Measurements from ENCODE around the gene SPATA31C1.
"Not testable (repeated sequence)": the region's sequence is repeated elsewhere in the genome, so short reads cannot be mapped to it uniquely, and the experiment has no call there.

The SPATA31C1 gene

DNA sequence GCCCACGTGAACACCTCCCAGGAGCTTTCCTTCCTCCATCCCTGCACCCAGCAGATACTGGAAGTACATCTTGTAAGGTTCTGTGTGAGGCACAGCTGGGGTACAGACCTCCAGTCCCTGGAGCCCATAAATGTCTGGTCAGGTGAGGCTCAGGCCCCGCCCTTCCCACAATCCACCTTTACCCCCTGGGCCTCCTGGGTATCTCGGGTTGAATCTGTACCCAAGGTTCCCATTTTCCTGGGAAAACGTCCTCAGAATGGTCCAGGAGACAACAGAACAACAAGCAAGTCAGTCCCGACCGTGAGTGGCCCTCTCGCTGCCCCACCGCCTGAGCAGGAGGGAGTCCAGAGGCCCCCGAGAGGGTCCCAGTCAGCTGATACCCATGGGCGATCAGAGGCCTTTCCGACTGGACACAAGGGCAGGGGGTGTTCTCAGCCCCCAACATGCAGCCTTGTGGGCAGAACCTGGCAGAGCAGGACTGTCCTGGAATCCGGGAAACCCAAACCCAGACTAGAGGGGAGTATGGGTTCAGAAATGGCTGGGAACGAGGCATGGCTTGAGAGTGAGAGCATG, 30.7 kb upstream of the SPATA31C1 start:
- DNase-seq (ENCODE audit: low read depth): no peak

DNA sequence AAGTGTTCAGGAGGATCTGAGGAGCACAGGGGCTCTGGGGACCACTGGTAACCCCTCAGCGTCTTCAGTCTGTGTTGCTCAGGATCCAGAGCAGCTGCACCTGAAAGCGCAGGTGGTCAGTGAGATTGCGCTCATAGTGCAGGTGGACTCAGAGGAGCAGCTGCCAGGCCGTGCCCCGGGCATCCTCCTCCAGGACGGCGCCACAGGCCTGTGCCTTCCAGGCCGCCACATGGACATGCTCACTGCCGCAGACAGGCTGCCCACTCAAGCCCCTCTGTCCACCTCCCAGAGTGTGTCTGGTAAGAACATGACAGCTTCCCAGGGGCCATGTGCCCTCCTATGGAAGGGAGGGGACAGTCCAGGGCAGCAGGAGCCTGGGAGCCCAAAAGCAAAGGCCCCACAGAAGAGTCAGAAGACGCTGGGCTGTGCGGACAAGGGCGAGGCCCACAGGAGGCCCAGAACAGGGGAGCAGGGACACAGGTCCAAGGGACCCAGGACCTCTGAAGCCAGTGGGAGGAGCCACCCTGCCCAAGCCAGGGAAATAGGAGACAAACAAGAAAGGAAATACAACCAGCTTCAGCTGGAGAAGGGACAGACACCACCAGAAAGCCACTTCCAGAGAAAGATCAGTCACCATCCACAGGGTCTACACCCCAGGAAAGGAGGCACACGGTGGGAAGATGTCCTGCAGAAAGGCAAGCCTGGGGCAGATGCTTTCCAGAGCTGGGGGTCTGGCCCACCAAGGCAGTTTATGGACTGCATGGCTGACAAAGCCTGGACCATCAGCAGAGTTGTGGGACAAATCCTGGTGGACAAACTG, 29.9 kb upstream of the SPATA31C1 start:
- DNase-seq (ENCODE audit: low read depth): no peak

DNA sequence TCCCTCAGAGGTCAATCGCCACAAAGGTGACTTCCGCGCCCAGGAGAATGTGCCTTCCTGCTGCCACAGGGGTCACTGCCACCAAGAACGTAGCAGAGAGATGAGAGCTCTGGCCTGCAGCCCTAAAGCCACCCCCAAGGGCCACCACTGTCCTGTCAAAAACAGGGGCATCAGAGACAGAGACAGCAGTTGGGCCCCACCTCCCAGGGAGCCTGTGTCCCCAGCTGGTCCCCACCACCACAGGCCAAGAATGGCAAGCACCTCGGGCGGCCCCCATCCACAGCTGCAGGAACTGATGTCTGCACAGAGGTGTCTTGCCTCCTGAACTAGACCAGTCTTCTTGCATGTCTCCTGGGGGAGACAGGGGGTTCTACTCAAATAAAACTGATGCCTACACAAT, 29.3 kb upstream of the SPATA31C1 start:
- DNase-seq (ENCODE audit: low read depth): no peak

DNA sequence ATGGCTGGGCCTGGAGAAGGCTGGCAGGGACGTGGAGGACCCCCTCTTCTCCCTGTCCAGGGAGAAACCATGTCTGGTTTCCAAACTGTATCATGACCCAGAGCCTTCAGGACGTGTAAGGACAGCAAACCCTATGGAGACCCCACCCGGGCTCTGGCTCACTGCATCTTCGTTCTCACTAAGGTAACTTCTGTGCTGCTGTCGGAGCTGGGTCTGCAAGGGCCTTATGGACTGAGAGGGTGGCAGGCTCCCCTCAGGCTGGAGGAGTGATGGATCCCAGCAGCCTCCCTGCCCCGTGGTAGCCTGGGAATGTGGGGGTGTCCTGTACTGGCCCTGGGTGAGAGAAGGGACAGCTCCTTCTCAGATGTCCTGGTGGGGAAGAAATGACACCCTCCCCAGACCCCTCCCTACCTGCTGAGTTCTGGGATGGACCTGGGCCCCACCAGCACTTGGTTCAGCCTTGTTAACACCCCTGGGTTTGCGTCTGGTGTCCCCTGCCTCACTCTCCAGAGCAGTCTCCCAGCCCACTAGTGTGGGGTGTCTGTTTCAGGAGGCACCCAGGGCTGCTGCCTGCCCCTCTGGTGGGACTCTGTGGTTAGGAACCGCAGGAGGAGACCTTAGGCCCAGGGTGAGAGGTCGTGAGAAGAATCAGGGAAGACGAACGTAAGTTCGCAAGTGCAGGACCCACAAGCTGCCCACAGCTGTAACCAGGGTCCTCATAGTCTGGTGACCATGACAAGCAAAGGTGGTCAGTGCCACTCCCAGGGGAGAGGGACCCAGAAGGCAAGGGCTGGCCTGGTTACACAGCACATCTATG, 28.5 kb upstream of the SPATA31C1 start:
- no peak for DNase-seq (ENCODE audit: low read depth)

DNA sequence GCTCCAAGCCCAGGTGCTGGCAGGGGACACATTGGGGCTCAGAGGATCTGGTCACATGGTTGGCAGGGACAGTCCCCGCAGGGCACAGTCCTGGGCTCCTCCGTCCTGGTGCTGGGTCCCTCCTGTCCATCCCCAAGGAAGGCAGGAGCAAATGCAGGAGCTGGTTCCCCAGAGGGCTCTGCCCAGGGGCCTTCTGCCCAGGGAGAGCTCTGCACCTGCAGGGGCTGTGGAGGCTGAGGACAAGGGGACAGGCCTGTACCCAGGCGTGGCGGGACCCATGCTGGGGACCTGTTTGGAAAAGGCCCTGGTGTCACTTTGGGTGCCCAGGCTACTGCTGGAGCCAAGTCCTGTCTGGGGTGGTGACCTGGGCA, 27.9 kb upstream of the SPATA31C1 start:
- no peak for DNase-seq (ENCODE audit: low read depth)

DNA sequence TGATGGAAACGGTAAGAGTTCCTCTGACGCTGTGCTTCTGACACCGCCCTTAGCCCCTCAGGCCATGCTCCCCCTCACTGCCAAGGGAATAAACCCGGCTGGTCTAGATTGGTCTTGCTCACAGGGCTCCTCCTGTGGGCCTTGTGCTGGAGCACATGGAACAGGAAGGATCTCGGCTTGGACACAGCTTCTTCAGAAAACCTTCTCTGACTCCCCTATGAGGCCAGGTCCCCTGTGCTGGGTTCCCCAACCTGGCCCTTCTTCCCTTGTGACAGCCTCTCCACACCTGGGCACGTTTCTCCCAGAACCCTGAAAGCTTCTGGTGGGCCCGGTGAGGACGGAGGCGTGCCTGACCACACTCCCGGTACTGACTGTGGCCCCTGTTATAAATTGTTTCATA, 26.9 kb upstream of the SPATA31C1 start:
- DNase-seq (ENCODE audit: low read depth): no peak

DNA sequence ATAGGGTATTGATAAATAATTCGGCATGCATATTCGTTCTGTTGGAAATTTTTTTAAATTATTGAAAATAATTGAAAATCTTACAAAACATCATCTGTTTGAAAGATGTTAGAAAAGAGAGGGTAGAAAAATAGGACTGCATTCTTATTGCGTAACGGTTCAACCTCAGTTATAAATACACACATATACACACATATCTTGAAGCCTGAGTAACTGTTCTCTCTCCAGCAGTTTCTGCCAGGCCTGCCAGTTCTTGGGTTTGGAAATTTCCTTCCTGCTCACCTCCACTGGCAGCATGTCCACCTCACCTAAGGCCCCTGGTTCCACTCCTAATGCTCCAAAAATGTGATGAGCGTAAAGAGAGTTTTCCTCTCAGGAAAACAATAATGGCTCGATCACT, 26.0 kb upstream of the SPATA31C1 start:
- DNase-seq (ENCODE audit: low read depth): peak; percentile 71

DNA sequence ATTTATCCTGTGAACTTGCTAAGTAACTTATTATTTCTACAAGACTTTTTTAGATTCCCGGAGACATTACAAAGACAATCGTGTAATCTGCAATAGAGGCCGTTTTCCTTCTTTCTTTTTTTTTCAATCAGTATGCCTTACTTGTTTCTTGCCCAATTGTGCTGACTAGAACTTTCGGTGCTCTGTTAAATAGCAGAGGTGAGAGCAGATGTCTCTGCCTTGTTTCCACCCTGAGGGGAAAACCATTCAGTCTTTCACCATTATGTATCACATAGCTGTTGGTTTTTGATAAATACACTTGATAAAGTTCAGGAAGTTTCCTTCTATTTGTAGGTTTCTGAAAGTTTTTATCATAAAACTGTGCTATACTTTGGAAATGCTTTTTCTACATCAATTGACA, 24.8 kb upstream of the SPATA31C1 start:
- DNase-seq (ENCODE audit: low read depth): no peak

DNA sequence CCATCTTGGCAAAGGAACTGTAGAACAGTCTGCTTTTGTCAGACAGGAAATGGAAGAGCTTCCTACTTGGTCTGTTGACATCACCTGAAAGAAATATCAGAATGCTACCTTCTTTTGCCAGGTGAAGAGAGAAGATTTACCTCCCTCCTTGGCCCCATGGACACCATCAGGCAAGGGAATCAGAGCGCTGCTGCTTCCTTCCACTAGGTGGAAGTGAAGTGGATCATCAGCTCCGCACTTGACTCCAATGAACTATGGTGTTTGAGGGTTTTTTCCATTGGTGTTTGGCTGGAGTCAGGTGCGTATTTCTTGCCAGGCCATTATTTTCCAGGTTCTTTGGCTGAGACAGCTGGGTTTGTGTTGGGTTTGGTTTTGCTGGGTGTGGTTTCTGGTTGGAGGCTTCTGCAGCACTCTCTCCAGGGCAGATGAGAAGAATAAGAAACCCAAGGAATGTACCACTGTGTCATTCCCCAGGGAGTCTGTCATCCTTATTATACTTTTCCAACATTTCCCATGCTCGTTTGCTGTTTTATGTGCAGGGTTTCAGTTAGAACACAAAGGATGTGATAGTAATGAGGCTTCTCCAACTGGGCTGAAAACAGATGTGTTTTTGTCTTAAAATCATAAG, 22.6 kb upstream of the SPATA31C1 start:
- DNase-seq (ENCODE audit: low read depth): no peak

DNA sequence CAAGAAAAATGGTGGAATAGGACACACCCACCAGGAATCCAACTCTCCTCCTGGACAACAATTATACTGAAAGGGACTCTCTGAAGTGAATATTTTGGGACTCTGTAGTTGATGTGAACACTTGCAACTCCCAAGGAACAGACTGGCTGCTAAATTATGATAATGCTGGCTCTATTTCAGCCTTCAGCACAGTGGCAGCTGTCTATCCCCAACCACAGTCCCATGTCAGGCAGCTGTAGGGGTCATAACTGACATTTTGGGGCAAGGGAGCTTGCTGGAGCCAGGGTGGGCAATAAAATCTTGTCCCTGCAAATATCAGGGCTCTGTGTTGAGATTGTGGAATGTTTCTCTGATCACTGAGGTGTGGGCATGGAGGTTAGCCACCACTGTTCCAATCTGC, 20.9 kb upstream of the SPATA31C1 start:
- DNase-seq (ENCODE audit: low read depth): no peak

DNA sequence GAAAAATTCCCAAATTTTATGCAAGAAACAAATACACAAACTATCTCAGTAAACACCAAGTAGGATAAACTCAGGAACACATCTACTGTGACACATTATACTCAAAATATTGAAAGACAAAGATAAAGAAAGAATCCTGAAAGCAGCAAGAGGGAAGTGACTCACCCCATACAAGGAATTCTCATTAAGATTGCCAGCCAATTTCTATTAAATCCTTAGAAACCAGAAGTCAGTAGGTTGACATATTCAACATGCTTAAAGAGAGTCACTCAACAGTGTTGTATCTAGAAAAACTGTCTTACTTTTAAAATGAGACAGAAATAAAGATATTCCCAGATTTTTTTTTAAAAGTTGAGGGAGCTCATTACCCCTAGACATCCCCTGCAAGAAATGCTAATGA, 19.6 kb upstream of the SPATA31C1 start:
- DNase-seq (ENCODE audit: low read depth): peak; percentile 47

DNA sequence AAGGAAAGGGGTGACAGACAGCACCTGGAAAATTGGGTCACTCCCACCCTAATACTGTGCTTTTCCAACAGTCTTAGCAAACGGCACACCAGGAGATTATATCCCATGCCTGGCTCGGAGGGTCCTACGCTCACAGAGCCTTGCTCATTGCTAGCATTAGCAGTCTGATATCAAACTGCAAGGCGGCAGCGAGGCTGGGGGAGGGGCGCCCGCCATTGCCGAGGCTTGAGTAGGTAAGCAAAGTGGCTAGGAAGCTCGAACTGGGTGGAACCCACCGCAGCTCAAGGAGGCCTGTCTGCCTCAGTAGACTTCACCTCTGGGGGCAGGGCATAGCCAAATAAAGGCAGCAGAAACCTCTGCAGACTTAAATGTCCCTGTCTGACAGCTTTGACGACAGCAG, 15.4 kb upstream of the SPATA31C1 start:
- DNase-seq (ENCODE audit: low read depth): not testable (repeated sequence)

DNA sequence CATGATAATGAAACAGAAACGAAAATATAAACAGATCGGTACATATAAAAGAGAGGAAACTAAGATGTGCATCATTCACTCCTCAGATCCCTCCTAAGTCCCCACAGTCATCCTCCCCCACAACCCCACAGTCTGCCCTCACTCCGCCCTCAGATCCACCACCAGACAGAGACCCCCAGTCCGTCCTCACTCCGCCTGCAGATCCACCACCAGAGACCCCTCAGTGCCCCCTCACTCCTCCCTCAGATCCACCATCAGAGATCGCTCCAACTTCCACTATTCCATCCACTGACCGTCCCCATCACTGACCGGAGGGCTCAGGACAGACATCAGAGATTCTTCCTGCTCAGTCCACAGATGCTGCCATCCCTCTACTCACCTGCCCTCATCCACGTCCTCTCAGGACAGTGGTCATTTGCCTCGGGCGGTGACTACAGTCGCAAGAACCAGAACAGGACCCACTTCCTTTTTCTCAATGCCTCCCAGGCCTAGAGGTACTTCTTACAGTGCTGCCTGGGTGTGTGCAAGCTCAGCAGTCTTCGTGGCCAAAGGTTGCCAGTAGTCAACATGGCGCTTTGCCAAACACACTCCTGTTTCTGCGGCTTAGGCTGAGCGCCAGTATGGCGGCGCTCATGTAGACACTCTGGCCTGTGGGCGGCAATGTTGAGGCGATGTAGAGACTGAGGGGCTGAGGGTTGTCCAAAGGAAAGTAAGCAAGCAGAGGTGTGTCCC, 8.3 kb upstream of the SPATA31C1 start:
- DNase-seq (ENCODE audit: low read depth): peak; percentile 21

DNA sequence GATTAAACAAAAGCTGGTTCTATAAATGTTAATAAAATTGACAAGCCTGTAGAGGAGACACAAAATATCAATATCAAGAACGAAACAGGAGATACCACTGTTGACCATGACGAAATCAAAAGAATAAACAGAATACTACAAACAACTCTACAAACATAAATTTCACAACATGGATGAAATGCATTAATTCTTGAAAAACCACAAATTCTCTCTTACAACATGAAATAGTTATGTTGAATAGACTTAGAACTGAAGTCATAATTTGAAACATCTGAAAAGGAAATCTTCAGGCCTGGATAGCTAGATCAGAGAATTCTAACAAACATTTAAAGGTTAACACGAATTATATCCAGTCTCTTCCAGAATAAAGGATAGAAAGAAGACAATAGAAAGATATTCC, 6.9 kb upstream of the SPATA31C1 start:
- peak; percentile 65 for DNase-seq (ENCODE audit: low read depth)

DNA sequence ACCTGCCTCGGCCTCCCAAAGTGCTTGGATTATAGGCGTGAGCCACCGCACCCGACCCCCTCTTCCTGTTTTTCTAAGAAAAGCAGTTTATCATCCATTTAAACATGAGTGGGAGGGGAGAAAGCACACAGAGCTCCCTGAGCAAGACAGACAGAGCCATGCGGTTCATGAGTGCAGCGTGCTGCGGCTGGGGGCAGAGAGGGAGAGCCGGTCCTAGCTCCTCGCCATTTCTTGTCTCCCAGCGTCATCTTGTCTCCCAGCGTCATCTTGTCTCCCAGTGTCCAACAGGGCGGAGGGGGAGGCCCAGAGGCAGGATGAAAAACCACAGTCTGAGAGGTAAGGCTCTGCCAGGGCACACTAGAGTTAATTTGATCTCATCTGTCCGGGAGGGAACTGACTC, 1.3 kb downstream of the SPATA31C1 start:
- not testable (repeated sequence) for DNase-seq (ENCODE audit: low read depth)

DNA sequence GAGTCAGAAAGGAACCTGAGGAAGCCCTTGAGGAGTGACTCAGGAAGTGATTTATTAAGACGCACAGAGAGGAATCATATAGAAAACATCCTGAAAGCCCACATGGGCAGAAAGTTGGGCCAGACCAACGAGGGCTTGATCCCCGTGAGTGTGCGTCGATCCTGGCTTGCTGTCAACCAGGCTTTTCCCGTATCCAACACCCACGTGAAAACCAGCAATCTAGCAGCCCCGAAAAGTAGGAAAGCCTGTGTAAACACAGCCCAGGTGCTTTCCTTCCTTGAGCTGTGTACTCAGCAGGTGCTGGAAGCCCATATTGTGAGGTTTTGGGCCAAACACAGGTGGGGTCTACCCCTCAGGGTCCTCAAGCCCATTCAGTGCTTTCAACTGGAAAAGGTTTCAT, 3.8 kb downstream of the SPATA31C1 start:
- DNase-seq (ENCODE audit: low read depth): peak; percentile 6

DNA sequence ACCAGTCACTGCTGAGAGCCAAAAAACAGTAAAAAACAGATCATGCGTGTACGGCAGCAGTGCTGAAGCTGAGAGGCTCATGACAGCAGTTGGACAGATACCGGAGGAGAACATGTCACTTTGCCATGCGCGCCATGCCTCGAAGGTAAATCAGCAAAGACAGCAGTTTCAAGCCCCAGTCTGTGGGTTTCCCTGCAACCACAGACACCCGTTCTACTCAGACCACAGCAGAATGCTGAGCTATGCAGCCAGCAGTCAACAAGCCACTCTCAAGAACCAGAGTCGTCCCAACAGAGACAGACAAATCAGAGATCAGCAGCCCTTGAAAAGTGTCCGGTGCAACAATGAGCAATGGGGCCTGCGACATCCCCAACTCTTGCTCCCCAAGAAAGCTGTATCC, 5.2 kb downstream of the SPATA31C1 start:
- not testable (repeated sequence) for DNase-seq (ENCODE audit: low read depth)

DNA sequence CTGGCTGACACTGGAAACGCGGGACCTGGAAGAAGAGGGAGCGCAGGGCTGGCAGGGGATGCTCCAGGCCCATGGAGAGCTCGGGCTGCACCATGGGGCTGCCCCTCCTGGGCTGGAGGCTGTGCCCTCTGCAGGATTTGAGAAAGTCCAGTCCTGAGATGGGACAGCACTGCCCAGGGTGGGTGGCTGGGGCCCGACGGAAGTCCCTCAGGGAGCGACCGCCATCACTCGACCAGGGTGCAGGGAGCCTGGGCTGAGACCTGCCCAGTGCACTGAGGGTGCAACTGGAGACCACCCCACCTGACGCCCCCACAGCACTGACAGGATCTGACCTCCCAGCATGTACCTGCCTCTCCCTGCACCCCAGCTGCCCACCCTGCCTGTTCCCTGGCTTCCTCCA, 7.1 kb downstream of the SPATA31C1 start:
- DNase-seq (ENCODE audit: low read depth): not testable (repeated sequence)

DNA sequence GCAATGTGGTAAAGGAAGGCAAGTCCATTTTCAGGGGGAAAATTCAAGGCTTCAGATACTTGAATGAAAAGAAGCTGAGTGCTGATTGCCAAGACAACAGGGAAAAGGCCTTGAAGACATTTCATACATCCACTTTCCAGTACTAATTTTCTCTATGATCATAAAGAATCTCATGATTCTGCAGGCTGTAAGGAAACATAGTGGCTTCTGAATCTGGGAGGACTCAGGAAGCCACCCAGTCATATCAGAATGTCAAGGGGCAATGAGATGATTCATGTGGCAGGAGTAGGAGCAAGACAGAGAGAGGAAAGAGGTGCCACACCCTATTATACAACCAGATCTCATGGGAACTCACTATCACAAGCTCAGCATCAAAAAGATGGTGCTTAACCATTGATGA, 11.4 kb downstream of the SPATA31C1 start:
- DNase-seq (ENCODE audit: low read depth): not testable (repeated sequence)

DNA sequence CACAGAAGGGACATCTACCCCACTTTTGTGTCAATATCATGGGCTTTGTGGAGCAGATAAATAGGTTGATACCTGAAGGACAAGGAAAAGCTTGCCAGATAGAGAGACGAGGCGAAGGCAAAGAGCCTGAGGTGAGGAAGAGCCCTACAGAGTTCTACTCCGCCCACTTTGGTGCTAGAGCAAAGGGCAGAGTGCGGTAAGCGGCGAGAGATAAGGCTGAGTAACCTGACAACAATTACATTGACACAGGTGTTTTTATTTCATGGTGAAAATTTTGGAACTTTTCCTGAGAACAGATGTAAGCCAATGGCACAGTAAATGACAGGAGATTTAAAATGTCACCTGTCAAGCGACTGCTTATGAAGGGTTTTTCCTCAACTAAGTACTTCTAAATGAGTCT, 16.7 kb downstream of the SPATA31C1 start:
- DNase-seq (ENCODE audit: low read depth): not testable (repeated sequence)

DNA sequence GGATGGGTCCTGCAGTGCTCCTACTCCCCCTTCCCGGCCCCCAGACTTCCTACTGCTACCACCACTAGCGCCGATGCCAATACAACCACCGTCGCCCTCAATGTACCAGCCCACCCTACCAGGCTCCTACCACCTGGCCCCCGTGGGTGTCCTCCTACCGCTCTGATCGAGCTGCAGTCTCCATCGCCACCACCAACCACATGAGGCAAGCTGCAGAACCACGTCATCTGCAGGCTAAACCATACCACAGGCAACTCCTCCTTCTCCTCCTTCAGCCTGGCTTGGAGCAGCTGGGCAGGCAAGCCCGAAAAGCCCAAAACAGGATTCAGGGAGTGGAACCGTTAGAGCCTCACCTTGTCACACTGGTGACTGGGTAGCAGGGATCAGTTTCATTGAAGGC, 19.6 kb downstream of the SPATA31C1 start:
- DNase-seq (ENCODE audit: low read depth): not testable (repeated sequence)

DNA sequence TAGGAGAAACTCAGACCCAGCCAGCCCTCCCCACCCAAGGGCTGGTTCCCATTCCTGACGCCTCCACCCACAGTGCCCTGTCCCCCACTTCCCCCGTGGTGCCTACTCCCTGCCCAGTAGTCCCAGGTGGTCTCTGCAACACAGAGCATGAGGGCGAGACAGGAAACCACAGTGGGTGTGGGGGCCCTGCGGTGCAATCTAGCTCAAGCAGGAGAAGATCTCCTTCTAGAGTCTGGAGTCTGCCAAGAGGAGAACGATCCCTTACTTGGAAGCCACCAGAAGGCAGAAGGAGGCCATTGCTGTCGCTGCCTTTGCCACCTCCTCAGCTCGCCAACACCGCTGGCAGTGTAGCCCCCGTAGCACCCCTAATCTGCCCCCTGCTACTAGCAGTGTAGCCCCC, 20.2 kb downstream of the SPATA31C1 start:
- not testable (repeated sequence) for DNase-seq (ENCODE audit: low read depth)

Data from amniotic epithelial cell (primary cell).